ENCODE results near the gene DCBLD1. TPM values are rescaled to one million over a fixed set of nuclear protein-coding genes. Genes with fewer than 3 reads are reported as not detected.

Gene DCBLD1
- total and polyA plus RNA-seq, 2 of the 13 experiments (the other 11 are each of a cell fraction or from before 2014, with no cell fraction given) = 23.2 to 41.5 TPM

GRCh38 chr6:117573006-117573680 is 90.7 kb downstream of the DCBLD1 start (continued):
- TF ChIP-seq DNMT3B (CRISPR knock-in tag; conservative IDR thresholded peaks at IDR 0.05) = no peak
- TF ChIP-seq, protein P1, sequence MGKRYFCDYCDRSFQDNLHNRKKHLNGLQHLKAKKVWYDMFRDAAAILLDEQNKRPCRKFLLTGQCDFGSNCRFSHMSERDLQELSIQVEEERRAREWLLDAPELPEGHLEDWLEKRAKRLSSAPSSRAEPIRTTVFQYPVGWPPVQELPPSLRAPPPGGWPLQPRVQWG (CRISPR knock-in tag; IDR thresholded peaks at IDR 0.05; ENCODE audit: borderline replicate concordance, low read depth) = no peak

DNA sequence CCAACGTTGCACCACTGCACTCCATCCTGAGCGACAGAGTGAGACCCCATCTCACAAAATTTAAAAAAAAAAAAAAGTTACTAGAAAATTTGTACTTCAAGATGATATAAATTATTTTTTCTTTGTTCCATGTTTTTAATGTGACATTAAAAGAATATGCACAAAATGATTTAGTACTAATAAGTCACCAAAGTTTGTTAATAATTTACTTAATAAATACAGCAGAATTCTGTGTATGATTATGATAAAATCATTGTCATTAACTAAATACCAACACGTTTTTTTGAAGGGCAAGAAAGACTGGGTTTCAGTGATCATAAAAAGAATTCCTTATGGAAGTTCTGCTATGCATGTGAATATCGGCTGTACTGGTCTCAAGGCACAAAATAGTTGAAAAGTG is 91.7 kb downstream of the DCBLD1 start:
- Histone ChIP-seq H3K4me2 (ENCODE audit: low read depth, low read length) (no peak overlapping the region), H3K9ac (ENCODE audit: insufficient read depth, low read depth, low read length) (no peak overlapping the region), H3K4me1 (ENCODE audit: insufficient read depth, low read length) (no peaks in the 10 kb centered on the region), H3K27me3 (ENCODE audit: control insufficient read depth in 1 of 2, insufficient read depth in 2 of 2, low read length in 2 of 2) (no peaks in the 10 kb centered on the region), H3K79me2 (ENCODE audit: insufficient read depth, low read length) (no peaks in the 10 kb centered on the region), H3K9me3 (ENCODE audit: low read length) (no peaks in the 10 kb centered on the region), H4K20me1 (ENCODE audit: insufficient read depth, low read length) (peaks cover 3% of the 10 kb centered on the region; the same call in 1 of the 2 replicates), H3K27ac (ENCODE audit: extremely low read length, insufficient read depth, low read length) (no peak overlapping the region), H3K4me3 (replicated peaks in 1 of 3; ENCODE audit: insufficient read depth in 1 of 3, low read depth in 2 of 3, low read length in 3 of 3) (no peak overlapping the region), H3K36me3 (replicated peaks in 1 of 2; ENCODE audit: control insufficient read depth in 1 of 2, insufficient read depth in 2 of 2, low read length in 2 of 2) (peaks cover 17 to 76% of the 10 kb centered on the region in 2 experiments), H2AFZ (ENCODE audit: low read length) (no peak overlapping the region)
- no TSS peak for BruUV-seq (replicated peaks)
- no peak for FAIRE-seq
- no peak for DNase-seq (ENCODE audit: low spot score)
- ATAC-seq = no peak
- in situ Hi-C loops (cut with HindIII; ENCODE audit: extremely low pct_ligation_motif_present, low pct_unique_long_range_greater_than_20kb) (no loop called here), intact Hi-C loops (cut with micrococcal nuclease; ENCODE audit: unreplicated experiment) (no loop called here)
- whole genome bisulfite sequencing (ENCODE audit: low lambda C conversion rate) = 93% methylated on average over 4 of the region's 4 CpGs
- POLR2A ChIA-PET = no interaction called here
- CTCF ChIA-PET (ENCODE audit: low intra/inter-chr PET ratio, low total read pairs) = no interaction called here
- TF ChIP-seq, protein P2, sequence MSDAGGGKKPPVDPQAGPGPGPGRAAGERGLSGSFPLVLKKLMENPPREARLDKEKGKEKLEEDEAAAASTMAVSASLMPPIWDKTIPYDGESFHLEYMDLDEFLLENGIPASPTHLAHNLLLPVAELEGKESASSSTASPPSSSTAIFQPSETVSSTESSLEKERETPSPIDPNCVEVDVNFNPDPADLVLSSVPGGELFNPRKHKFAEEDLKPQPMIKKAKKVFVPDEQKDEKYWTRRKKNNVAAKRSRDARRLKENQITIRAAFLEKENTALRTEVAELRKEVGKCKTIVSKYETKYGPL (CRISPR knock-in tag; IDR thresholded peaks at IDR 0.05) = no peak
- no peak for TF ChIP-seq SIX1 (CRISPR knock-in tag; IDR thresholded peaks at IDR 0.05; ENCODE audit: borderline replicate concordance)
- TF ChIP-seq ZNF703 (CRISPR knock-in tag; IDR thresholded peaks at IDR 0.05; ENCODE audit: borderline replicate concordance) = no peak
- TF ChIP-seq EEA1 (CRISPR knock-in tag; IDR thresholded peaks at IDR 0.05; ENCODE audit: borderline replicate concordance) = no peak
- TF ChIP-seq GMEB1 (CRISPR knock-in tag; IDR thresholded peaks at IDR 0.05; ENCODE audit: borderline replicate concordance) = no peak
- TF ChIP-seq ZNF878 (CRISPR knock-in tag; IDR thresholded peaks at IDR 0.05) = no peak
- no peak for TF ChIP-seq SNAI1 (CRISPR knock-in tag; IDR thresholded peaks at IDR 0.05; ENCODE audit: borderline replicate concordance)
- TF ChIP-seq PTBP1 (IDR thresholded peaks at IDR 0.05; ENCODE audit: low read depth, low read length, poor library complexity, severe bottlenecking) = no peak
- no peak for TF ChIP-seq TFDP1 (CRISPR knock-in tag; IDR thresholded peaks at IDR 0.05; ENCODE audit: borderline replicate concordance)
- no peak for TF ChIP-seq NAIF1 (CRISPR knock-in tag; IDR thresholded peaks at IDR 0.05; ENCODE audit: borderline replicate concordance)
- TF ChIP-seq RNF2 (conservative IDR thresholded peaks at IDR 0.05; ENCODE audit: low read depth) = no peak
- TF ChIP-seq, protein P3, sequence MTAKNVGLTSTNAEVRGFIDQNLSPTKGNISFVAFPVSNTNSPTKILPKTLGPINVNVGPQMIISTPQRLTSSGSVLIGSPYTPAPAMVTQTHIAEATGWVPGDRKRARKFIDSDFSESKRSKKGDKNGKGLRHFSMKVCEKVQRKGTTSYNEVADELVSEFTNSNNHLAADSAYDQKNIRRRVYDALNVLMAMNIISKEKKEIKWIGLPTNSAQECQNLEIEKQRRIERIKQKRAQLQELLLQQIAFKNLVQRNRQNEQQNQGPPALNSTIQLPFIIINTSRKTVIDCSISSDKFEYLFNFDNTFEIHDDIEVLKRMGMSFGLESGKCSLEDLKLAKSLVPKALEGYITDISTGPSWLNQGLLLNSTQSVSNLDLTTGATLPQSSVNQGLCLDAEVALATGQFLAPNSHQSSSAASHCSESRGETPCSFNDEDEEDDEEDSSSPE (CRISPR knock-in tag; IDR thresholded peaks at IDR 0.05) = no peak
